HUES64 (cell line): Measurements from ENCODE around the gene FNIP1.

Source experiments
- H3K27ac ChIP-seq: 2 replicates; pipeline ENCODE4 v1.7.0; 2013; ENCODE audit warnings: low read depth, low read length, inconsistent platforms
- H3K27me3 ChIP-seq: 2 replicates; pipeline ENCODE4 v1.6.1; 2013; ENCODE audit warnings: mild to moderate bottlenecking, low read length; ENCODE audit not compliant: insufficient read depth
- H3K36me3 ChIP-seq: 2 replicates; pipeline ENCODE4 v1.6.1; 2013; ENCODE audit warnings: mild to moderate bottlenecking, low read length; ENCODE audit not compliant: insufficient read depth
- H3K4me1 ChIP-seq: 2 replicates; pipeline ENCODE4 v1.6.1; 2013; ENCODE audit warnings: mild to moderate bottlenecking, low read length, moderate library complexity; ENCODE audit not compliant: insufficient read depth
- H3K4me3 ChIP-seq: 2 replicates; pipeline ENCODE4 v1.5.1; 2013; ENCODE audit warnings: mild to moderate bottlenecking, low read length, moderate library complexity
- H3K9ac ChIP-seq: 2 replicates; pipeline ENCODE4 v1.6.1; 2013; ENCODE audit warnings: mild to moderate bottlenecking, low read depth, low read length
- H3K9me3 ChIP-seq: 2 replicates; pipeline ENCODE4 v1.6.1; 2013; ENCODE audit warnings: low read depth, low read length; ENCODE audit not compliant: insufficient read depth
- WGBS: fragments of 150-250, 120-280 bp; methylation state at CpG from one replicate; pipeline ENCODE4 v1.1.7; 2013; ENCODE audit warnings: missing lambda C conversion rate; 5-methylcytosine and 5-hydroxymethylcytosine counted together

Gene FNIP1

DNA sequence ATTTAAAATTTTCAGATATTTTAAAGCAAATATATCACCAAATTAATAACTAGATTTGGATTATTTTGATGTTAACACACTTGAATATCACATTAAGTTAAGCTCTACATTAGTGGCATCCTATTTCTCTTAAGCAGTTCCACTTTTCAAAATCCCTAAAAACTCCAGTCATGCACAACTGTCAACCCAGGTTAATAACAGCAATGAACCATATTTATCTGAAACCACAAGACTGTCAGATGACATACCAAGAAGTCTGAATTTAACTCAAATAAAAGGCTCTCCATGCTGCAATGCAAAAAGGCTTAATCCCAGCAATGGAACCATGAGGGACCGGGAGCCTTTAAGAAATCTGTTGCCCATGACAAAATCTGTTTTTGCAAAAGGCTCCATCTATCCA is 27.5 kb downstream of the FNIP1 start:
- 93% methylated on average over 1 of the region's 1 CpG for WGBS
- H3K9me3 ChIP-seq, result no peaks in the 10 kb centered on the region
- H3K9ac ChIP-seq, result no peak overlapping the region
- H3K4me1 ChIP-seq, result no peaks in the 10 kb centered on the region
- H3K4me3 ChIP-seq, result no peak overlapping the region
- no peaks in the 10 kb centered on the region for H3K27me3 ChIP-seq
- no peak overlapping the region for H3K27ac ChIP-seq
- no peaks in the 10 kb centered on the region for H3K36me3 ChIP-seq

DNA sequence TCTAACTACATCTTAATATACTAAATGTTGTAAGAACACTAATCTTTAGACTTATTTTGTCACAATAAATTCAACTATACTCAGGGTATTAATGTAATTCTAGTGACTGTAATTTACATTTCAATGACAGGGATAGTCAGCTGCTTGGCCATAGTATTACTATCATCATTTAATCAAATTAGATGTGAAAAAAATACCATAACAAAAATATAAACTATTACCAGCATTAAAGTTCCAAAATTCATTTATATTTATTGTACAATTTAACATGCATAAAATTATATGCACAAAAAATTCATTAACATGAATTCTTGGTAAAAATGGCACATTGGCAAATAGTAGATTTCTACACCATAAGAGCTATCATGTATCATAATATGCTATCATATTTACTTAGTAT is 28.9 kb downstream of the FNIP1 start:
- no peaks in the 10 kb centered on the region for H3K4me1 ChIP-seq
- H3K9ac ChIP-seq, result no peak overlapping the region
- no peaks in the 10 kb centered on the region for H3K9me3 ChIP-seq
- no peaks in the 10 kb centered on the region for H3K27me3 ChIP-seq
- H3K4me3 ChIP-seq, result no peak overlapping the region
- H3K27ac ChIP-seq, result no peak overlapping the region
- no peaks in the 10 kb centered on the region for H3K36me3 ChIP-seq

DNA sequence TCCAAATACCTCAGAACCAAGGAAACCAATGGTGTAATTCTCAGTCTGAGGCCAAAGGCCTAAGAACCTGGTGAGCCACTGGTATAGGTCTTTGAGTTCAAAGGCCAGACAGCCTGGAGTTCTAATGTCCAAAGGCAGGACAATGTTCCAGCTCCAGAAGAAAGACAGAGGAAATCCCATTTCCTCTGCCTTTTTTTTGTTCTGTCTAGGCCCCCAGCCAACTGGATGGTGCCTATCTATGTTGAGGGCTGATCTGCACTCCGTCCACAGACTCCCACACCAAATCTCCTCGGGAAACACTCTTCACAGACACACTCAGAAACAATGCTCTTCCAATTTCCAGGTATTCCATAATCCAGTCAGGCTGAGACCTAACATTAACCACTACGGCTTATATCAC is 30.1 kb downstream of the FNIP1 start:
- Histone ChIP-seq H3K27ac (no peak overlapping the region), H3K4me3 (no peak overlapping the region), H3K27me3 (no peaks in the 10 kb centered on the region), H3K4me1 (no peaks in the 10 kb centered on the region), H3K36me3 (no peaks in the 10 kb centered on the region), H3K9me3 (no peaks in the 10 kb centered on the region), H3K9ac (no peak overlapping the region)
- 89% methylated on average over 3 of the region's 3 CpGs for WGBS

DNA sequence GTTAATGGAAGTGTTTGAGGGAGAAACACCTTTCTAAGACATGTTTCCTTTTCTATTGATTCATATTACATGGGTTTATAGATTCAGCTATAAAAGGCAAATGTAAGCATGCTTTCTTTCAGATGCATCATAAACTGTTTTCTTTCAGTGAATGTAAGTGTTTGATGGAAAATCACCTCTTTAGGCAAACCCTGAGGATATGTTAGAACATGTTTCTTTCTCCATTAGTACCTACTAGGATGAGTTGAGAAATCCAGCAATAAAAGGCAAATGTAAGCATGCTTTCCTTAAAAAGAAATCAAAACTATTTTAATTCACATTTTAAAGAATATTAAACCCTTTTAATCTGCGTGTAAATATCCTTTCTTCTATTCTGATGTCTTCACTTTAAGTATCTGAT is 31.6 kb downstream of the FNIP1 start:
- WGBS, result 92% methylated on average over 1 of the region's 1 CpG

DNA sequence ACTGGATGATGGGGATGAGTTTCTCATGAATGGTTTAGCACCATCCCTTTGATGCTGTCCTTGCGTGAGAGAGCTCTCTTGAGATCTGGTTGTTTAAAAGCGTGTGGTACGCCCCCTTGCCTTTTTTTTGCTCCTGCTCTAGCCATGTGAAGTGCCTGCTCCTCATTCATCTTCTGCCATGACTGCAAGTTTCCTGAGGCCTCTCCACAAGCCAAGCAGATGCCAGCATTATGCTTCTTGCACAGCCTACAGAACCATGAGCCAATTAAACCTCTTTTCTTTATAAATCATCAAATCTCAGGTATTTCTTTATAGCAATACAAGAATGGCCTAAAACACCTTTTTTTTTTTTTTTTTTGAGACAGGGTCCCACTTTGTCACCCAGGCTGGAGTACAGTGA is 32.8 kb downstream of the FNIP1 start:
- Histone ChIP-seq H3K36me3 (no peaks in the 10 kb centered on the region), H3K9ac (no peak overlapping the region), H3K27ac (no peak overlapping the region), H3K9me3 (no peaks in the 10 kb centered on the region), H3K27me3 (no peaks in the 10 kb centered on the region), H3K4me1 (no peaks in the 10 kb centered on the region), H3K4me3 (no peak overlapping the region)
- WGBS, result 97% methylated on average over 3 of the region's 3 CpGs

More for the DNA sequence above, 31.6 kb downstream of the FNIP1 start:
- Histone ChIP-seq H3K9me3 (no peaks in the 10 kb centered on the region), H3K27me3 (no peaks in the 10 kb centered on the region), H3K27ac (no peak overlapping the region), H3K9ac (no peak overlapping the region), H3K36me3 (no peaks in the 10 kb centered on the region), H3K4me1 (no peaks in the 10 kb centered on the region), H3K4me3 (no peak overlapping the region)

DNA sequence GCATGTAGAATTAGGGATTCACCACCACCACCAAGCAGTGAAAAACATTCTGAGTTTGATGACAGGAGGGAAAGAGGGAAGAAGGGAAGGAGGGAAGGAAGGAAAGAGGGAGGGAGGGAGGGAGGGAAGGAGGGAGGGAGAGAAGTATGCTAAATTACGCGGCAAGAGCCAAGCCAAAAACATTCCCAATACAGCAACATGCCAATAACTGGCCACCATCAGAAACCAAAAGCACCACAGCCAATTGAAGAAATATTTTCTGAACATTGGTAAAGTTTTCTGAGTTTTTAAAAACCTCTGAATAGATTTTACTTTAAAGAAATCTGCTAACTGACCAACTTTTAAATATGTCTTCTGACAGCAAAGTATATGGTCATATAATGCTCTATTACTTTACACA is 36.0 kb downstream of the FNIP1 start:
- no CpG with 5 or more reads among the region's 2 CpGs for WGBS
- no peak overlapping the region for H3K4me3 ChIP-seq
- no peaks in the 10 kb centered on the region for H3K27me3 ChIP-seq
- H3K4me1 ChIP-seq, result no peaks in the 10 kb centered on the region
- no peaks in the 10 kb centered on the region for H3K36me3 ChIP-seq
- no peak overlapping the region for H3K27ac ChIP-seq
- H3K9me3 ChIP-seq, result no peaks in the 10 kb centered on the region
- no peak overlapping the region for H3K9ac ChIP-seq

DNA sequence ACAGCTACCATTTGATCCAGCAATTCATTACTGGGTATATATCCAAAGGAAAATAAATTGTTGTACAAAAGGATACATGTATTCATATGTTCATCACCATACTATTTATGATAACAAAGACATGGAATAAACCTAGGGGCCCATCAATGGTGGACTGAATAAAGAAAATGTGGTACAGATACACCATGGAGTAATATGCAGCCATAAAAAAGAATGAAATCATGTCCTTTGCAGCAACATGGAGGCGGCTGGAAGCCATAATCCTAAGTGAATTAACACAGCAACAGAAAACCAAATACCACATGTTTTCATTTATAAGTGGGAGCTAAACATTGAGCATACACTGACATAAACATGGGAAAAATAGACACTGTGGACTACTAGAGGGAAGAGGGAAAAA is 37.1 kb downstream of the FNIP1 start:
- no peak overlapping the region for H3K27ac ChIP-seq
- no peaks in the 10 kb centered on the region for H3K9me3 ChIP-seq
- no peaks in the 10 kb centered on the region for H3K27me3 ChIP-seq
- no peaks in the 10 kb centered on the region for H3K4me1 ChIP-seq
- WGBS, result 100% methylated on average over 1 of the region's 1 CpG
- no peak overlapping the region for H3K9ac ChIP-seq
- H3K4me3 ChIP-seq, result no peak overlapping the region
- no peaks in the 10 kb centered on the region for H3K36me3 ChIP-seq

DNA sequence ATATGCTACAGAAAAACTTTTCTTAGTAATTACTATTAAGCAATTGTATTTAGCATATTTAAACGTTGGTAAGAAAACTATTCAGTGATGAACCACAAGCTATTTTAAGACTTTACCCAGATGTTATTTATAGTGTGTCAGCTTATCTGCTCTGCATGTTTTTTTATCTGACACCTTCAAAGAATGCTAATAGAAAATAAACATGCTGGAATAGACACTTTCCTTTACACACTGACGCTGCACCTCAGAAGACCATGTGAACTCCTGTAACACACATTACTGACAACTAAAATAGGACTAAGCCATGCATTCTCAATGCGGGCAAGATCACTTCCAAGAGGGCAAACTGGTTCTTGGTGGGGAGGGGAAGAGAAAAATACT is 38.3 kb downstream of the FNIP1 start:
- Histone ChIP-seq H3K36me3 (no peaks in the 10 kb centered on the region), H3K27ac (no peak overlapping the region), H3K4me3 (no peak overlapping the region), H3K4me1 (no peaks in the 10 kb centered on the region), H3K27me3 (no peaks in the 10 kb centered on the region), H3K9me3 (no peaks in the 10 kb centered on the region), H3K9ac (no peak overlapping the region)
- 100% methylated on average over 2 of the region's 3 CpGs for WGBS

DNA sequence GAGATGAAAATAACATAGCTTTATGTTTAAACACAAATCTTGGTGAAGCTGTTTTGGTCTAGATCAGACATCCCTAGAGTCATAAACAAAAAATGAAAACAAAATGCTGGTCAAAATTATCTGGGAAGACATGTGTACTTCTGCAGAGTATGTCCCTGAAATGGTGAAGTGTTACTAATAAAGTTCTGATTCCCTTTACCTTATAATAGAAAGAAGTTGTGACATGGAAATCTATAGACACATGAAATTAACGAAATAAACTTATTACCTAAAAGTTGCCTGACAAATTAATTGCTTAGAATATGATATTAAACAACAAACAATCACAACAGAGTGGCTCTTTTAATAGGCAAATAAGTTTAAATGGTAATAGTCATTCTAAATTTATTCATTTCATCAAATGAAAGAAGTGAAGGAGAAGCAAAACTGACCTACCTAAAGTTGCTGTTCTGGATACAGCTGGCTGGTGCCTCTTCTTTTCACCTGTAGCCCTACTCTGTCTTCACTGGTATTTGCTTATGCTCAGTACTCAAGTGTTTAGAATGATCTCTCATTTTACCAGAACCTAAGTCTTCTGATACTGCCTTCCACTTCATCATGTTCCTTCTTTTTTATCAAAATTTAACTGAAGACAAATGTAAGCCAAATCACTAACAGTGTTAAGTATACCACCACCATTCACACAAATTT is 38.8 kb downstream of the FNIP1 start:
- H3K4me1 ChIP-seq, result no peaks in the 10 kb centered on the region
- H3K27me3 ChIP-seq, result no peaks in the 10 kb centered on the region
- no peak overlapping the region for H3K9ac ChIP-seq
- no peak overlapping the region for H3K27ac ChIP-seq
- WGBS, result no CpG with 5 or more reads among the region's 1 CpG
- no peak overlapping the region for H3K4me3 ChIP-seq
- H3K36me3 ChIP-seq, result no peaks in the 10 kb centered on the region
- no peaks in the 10 kb centered on the region for H3K9me3 ChIP-seq

DNA sequence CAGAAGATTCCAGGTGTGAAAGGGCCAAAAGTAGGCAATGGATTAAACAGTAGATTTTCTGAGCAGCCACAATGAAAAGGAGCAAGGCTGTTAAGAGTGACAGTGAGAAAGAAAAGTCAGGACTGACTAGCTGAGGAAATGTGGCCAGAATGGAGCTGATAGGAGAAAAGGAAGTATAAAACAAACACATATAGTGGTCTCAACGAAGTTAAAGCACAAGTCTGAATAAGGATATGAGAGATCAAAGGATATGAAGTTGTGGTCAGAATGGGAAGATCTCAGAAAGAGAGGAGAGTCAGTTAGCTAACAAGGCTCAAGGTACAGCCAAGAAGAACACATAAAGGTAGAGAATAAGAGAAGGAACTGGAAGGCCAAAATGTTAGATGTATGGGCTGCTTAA is 39.9 kb downstream of the FNIP1 start:
- no peaks in the 10 kb centered on the region for H3K4me1 ChIP-seq
- no peaks in the 10 kb centered on the region for H3K36me3 ChIP-seq
- H3K9ac ChIP-seq, result no peak overlapping the region
- no peak overlapping the region for H3K27ac ChIP-seq
- no peak overlapping the region for H3K4me3 ChIP-seq
- 77% methylated on average over 1 of the region's 1 CpG for WGBS
- no peaks in the 10 kb centered on the region for H3K27me3 ChIP-seq
- no peaks in the 10 kb centered on the region for H3K9me3 ChIP-seq

DNA sequence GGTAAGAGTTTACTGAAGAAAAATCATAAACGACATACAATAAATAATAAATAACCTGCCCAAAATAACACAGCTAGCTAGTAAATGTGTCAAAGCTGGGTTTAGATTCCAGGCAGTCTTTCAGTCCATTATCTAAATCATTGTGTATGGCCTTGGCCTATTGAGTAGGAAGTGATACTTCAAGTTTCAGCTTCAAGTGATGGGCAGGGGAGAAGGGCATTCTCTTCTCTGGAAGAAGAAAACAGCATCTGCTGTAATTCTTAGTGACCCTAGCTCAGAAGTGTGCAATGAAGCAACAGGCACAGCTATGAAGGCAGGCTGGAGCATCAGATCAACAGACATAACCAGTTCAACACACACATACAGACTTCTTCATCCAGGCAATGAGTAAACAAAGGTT is 42.5 kb downstream of the FNIP1 start:
- Histone ChIP-seq H3K27ac (no peak overlapping the region), H3K9ac (no peak overlapping the region), H3K36me3 (no peaks in the 10 kb centered on the region), H3K27me3 (no peaks in the 10 kb centered on the region), H3K4me1 (no peaks in the 10 kb centered on the region), H3K4me3 (no peak overlapping the region), H3K9me3 (no peaks in the 10 kb centered on the region)
- no CpG with 5 or more reads among the region's 1 CpG for WGBS

DNA sequence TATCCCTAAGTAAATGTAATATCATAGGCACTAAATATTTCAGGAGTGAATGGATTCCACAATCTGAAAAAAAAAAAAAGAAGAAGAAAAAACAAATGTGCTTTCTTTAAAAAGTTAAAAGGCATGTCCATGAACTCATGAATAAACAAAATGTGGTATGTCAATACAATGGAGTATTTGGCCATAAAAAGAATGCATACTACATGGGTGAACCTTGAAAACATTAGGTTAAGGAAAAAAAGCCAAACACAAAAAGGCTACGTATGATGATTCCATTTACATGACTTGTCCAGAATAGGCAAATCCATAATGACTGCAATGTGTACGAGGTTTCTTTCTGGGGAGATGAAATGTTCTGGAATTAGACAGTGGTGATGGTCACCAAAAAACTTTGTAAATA is 45.3 kb downstream of the FNIP1 start:
- 87% methylated on average over 2 of the region's 2 CpGs for WGBS
- H3K4me3 ChIP-seq, result no peak overlapping the region
- H3K27me3 ChIP-seq, result no peaks in the 10 kb centered on the region
- H3K9ac ChIP-seq, result no peak overlapping the region
- H3K27ac ChIP-seq, result no peak overlapping the region
- no peaks in the 10 kb centered on the region for H3K36me3 ChIP-seq
- H3K4me1 ChIP-seq, result no peaks in the 10 kb centered on the region
- H3K9me3 ChIP-seq, result no peaks in the 10 kb centered on the region
